HG03460 (cell line): ENCODE results near the gene SMIM3.
"Not testable (repeated sequence)": the region's sequence is repeated elsewhere in the genome, so short reads cannot be mapped to it uniquely, and the experiment has no call there.

ENCODE experiments used
- ATAC-seq: cut with Tn5 transposase; IDR thresholded peaks from one replicate; pipeline ENCODE4 v1.9.1; 2021; ENCODE audit not compliant: unreplicated experiment

Gene SMIM3

GRCh38 chr5:150778517-150779396, at the start of gene SMIM3:
SMIM3 (plus strand) TSS chr5:150778757; CDS start chr5:150795441, 16,684 bp downstream.
- ATAC-seq: peak; percentile 14

GRCh38 chr5:150729859-150730258, 48.7 kb upstream of the SMIM3 start:
- no peak for ATAC-seq

- no peak for ATAC-seq
These were observed 46.8 kb upstream of the SMIM3 start for GRCh38 chr5:150731669-150732242.

- ATAC-seq: no peak
These were observed 43.8 kb upstream of the SMIM3 start for GRCh38 chr5:150734579-150735384.

- ATAC-seq: no peak
These were observed 39.7 kb upstream of the SMIM3 start for GRCh38 chr5:150738862-150739261.

GRCh38 chr5:150740992-150741391, 37.6 kb upstream of the SMIM3 start:
- ATAC-seq: no peak

- not testable (repeated sequence) for ATAC-seq
These were observed 36.0 kb upstream of the SMIM3 start for GRCh38 chr5:150742455-150743141.

GRCh38 chr5:150743142-150743488, 35.4 kb upstream of the SMIM3 start:
- not testable (repeated sequence) for ATAC-seq

GRCh38 chr5:150750469-150750868, 28.1 kb upstream of the SMIM3 start:
- ATAC-seq: no peak

- ATAC-seq: no peak
These were observed 27.3 kb upstream of the SMIM3 start for GRCh38 chr5:150751096-150751891.

- ATAC-seq: no peak
These were observed 25.1 kb upstream of the SMIM3 start for GRCh38 chr5:150753463-150753862.

- no peak for ATAC-seq
These were observed 24.7 kb upstream of the SMIM3 start for GRCh38 chr5:150753863-150754262.

- ATAC-seq: no peak
These were observed 21.4 kb upstream of the SMIM3 start for GRCh38 chr5:150757087-150757649.

- ATAC-seq: peak; percentile 17
These were observed 20.4 kb upstream of the SMIM3 start for GRCh38 chr5:150758203-150758530.

- ATAC-seq: peak; percentile 94
These were observed 19.8 kb upstream of the SMIM3 start, which contains the start of gene DCTN4 for GRCh38 chr5:150758531-150759333. DCTN4 (minus strand) TSS chr5:150759017; CDS start chr5:150758993, 24 bp downstream.

- no peak for ATAC-seq
These were observed 19.3 kb upstream of the SMIM3 start for GRCh38 chr5:150759334-150759583.

- no peak for ATAC-seq
These were observed 16.3 kb upstream of the SMIM3 start for GRCh38 chr5:150762211-150762610.

- no peak for ATAC-seq
These were observed 15.4 kb upstream of the SMIM3 start for GRCh38 chr5:150763023-150763769.

- no peak for ATAC-seq
These were observed 14.0 kb upstream of the SMIM3 start for GRCh38 chr5:150764530-150764929.
